Tibial artery (tissue), 4 donors: ENCODE results near the gene PDSS2.

Experiments used
- DNase-seq, 2 donors: peaks; one replicate each; pipeline ENCODE4 v3.0.0-alpha.2; 2019
- H3K27ac ChIP-seq, 2 donors: fragments of 200-600 bp; sonication (generic) in 1 of 2; 1 replicate in 1 of 2; 2 replicates in 1 of 2; pipeline ENCODE4 v1.5.1; 2018 to 2019; ENCODE audit warnings: mild to moderate bottlenecking in 1 of 2
- H3K27me3 ChIP-seq, 2 donors: fragments of 200-600 bp; sonication (generic) in 1 of 2; one replicate each; pipeline versions ENCODE4 v1.5.1 to v1.6.0; 2016 to 2019
- H3K36me3 ChIP-seq, 3 donors: fragments of 200-600 bp; sonication (generic) in 2 of 3; one replicate each; pipeline ENCODE4 v1.5.1; 2016 to 2019; ENCODE audit warnings: mild to moderate bottlenecking in 2 of 3
- H3K4me1 ChIP-seq, 4 donors: fragments of 200-600 bp; sonication (generic) in 2 of 4; 1 replicate in 3 of 4; 2 replicates in 1 of 4; pipeline ENCODE4 v1.5.1; 2016 to 2019
- H3K4me3 ChIP-seq, 2 donors: fragments of 200-600 bp; sonication (generic) in 1 of 2; 1 replicate in 1 of 2; 2 replicates in 1 of 2; pipeline ENCODE4 v1.5.1; 2018 to 2019; ENCODE audit warnings: mild to moderate bottlenecking in 2 of 2
- H3K9me3 ChIP-seq, 3 donors: fragments of 200-600 bp; sonication (generic) in 1 of 3; one replicate each; pipeline ENCODE4 v1.5.1; 2016 to 2019
- CTCF ChIP-seq, 2 experiments: fragments of 200-600 bp in 1 of 2; fragments of 450-650 bp in 1 of 2; IDR thresholded peaks; one replicate each; pipeline ENCODE4 v1.5.1; 2017 to 2019; ENCODE audit warnings: antibody characterized with exemption in 2 of 2, mild to moderate bottlenecking in 1 of 2, moderate library complexity in 1 of 2
- intact Hi-C: fragments of 100-400 bp; cut with DNase I; formaldehyde crosslinking; loops from one replicate; pipeline ENCODE4 v1.15.0; 2023; ENCODE audit warnings: low total_unique reads

The PDSS2 gene

GRCh38 chr6:107161521-107161920, 297.8 kb downstream of the PDSS2 start:
- H3K27ac ChIP-seq = no peak overlapping the region
- intact Hi-C loops = no loop called here
- no peaks in the 10 kb centered on the region for H3K27me3 ChIP-seq
- TF ChIP-seq CTCF (IDR thresholded peaks at IDR 0.05) = no peak
- no peaks in the 10 kb centered on the region for H3K4me1 ChIP-seq
- no peaks in the 10 kb centered on the region for H3K9me3 ChIP-seq
- no peaks in the 10 kb centered on the region for H3K36me3 ChIP-seq
- DNase-seq = no peak
- no peak overlapping the region for H3K4me3 ChIP-seq

- intact Hi-C loops = no loop called here
- Histone ChIP-seq H3K4me1 (no peaks in the 10 kb centered on the region), H3K36me3 (no peaks in the 10 kb centered on the region), H3K4me3 (no peak overlapping the region), H3K9me3 (no peaks in the 10 kb centered on the region), H3K27ac (no peak overlapping the region), H3K27me3 (no peaks in the 10 kb centered on the region)
- no peak for TF ChIP-seq CTCF (IDR thresholded peaks at IDR 0.05)
- no peak for DNase-seq
Measured at GRCh38 chr6:107156617-107157016, 302.7 kb downstream of the PDSS2 start.

- H3K27me3 ChIP-seq = no peaks in the 10 kb centered on the region
- no peak for DNase-seq
- intact Hi-C loops = no loop called here
- H3K27ac ChIP-seq = no peak overlapping the region
- no peaks in the 10 kb centered on the region for H3K36me3 ChIP-seq
- H3K9me3 ChIP-seq = no peaks in the 10 kb centered on the region
- H3K4me3 ChIP-seq = no peak overlapping the region
- TF ChIP-seq CTCF (IDR thresholded peaks at IDR 0.05) = no peak
- H3K4me1 ChIP-seq = no peaks in the 10 kb centered on the region
Measured at GRCh38 chr6:107154801-107155160, 304.6 kb downstream of the PDSS2 start.

GRCh38 chr6:107154131-107154800, 305.1 kb downstream of the PDSS2 start:
- intact Hi-C loops = no loop called here
- Histone ChIP-seq H3K9me3 (no peaks in the 10 kb centered on the region), H3K4me1 (no peaks in the 10 kb centered on the region), H3K4me3 (no peak overlapping the region), H3K27ac (no peak overlapping the region), H3K27me3 (no peaks in the 10 kb centered on the region), H3K36me3 (no peaks in the 10 kb centered on the region)
- no peak for DNase-seq
- TF ChIP-seq CTCF (IDR thresholded peaks at IDR 0.05) = no peak

GRCh38 chr6:107152638-107153430, 306.5 kb downstream of the PDSS2 start:
- no peak overlapping the region for H3K4me3 ChIP-seq
- no peaks in the 10 kb centered on the region for H3K27me3 ChIP-seq
- no peaks in the 10 kb centered on the region for H3K36me3 ChIP-seq
- intact Hi-C loops = no loop called here
- no peak for DNase-seq
- TF ChIP-seq CTCF (IDR thresholded peaks at IDR 0.05) = no peak
- H3K4me1 ChIP-seq = no peaks in the 10 kb centered on the region
- H3K27ac ChIP-seq = no peak overlapping the region
- H3K9me3 ChIP-seq = no peaks in the 10 kb centered on the region
